KMS-11 (cell line): ENCODE measurements around the gene SRRM2.

Source experiments
- H2AFZ ChIP-seq: fragments of 200-600 bp; sonication (generic); 2 replicates; pipeline ENCODE4 v1.6.1; 2016; ENCODE audit warnings: antibody characterized with exemption, mixed run types, low read depth
- H3K27ac ChIP-seq: fragments of 200-600 bp; sonication (generic); 2 replicates; pipeline ENCODE4 v1.6.1; 2016; ENCODE audit warnings: mild to moderate bottlenecking, mixed run types
- H3K27me3 ChIP-seq: fragments of 200-600 bp; sonication (generic); 2 replicates; pipeline ENCODE4 v1.6.1; 2017; ENCODE audit warnings: mild to moderate bottlenecking, low read depth, mixed run types, moderate library complexity; ENCODE audit not compliant: insufficient read depth
- H3K36me3 ChIP-seq: fragments of 200-600 bp; sonication (generic); 2 replicates; pipeline ENCODE4 v1.6.1; 2017; ENCODE audit warnings: mild to moderate bottlenecking, mixed run types; ENCODE audit not compliant: insufficient read depth
- H3K4me1 ChIP-seq: fragments of 200-600 bp; sonication (generic); 2 replicates; pipeline ENCODE4 v1.6.1; 2016; ENCODE audit warnings: mild to moderate bottlenecking, low read depth, mixed run types; ENCODE audit not compliant: poor library complexity, severe bottlenecking
- H3K4me2 ChIP-seq: fragments of 200-600 bp; sonication (generic); 2 replicates; pipeline ENCODE4 v1.7.0; 2016; ENCODE audit warnings: mild to moderate bottlenecking, mixed run types
- H3K4me3 ChIP-seq: fragments of 200-600 bp; sonication (generic); IDR thresholded peaks from 2 replicates; pipeline ENCODE4 v1.6.1; 2017; ENCODE audit warnings: low read depth, low read length, mixed read lengths; ENCODE audit not compliant: insufficient read depth
- H3K79me2 ChIP-seq: fragments of 200-600 bp; sonication (generic); 2 replicates; pipeline ENCODE4 v1.6.1; 2016; ENCODE audit warnings: low read depth, mixed run types; ENCODE audit not compliant: insufficient read depth
- H3K9ac ChIP-seq: fragments of 200-600 bp; sonication (generic); 2 replicates; pipeline ENCODE4 v1.6.1; 2016; ENCODE audit warnings: mild to moderate bottlenecking, mixed run types
- H4K20me1 ChIP-seq: fragments of 200-600 bp; sonication (generic); 2 replicates; pipeline ENCODE4 v1.6.1; 2016; ENCODE audit warnings: mild to moderate bottlenecking, mixed run types; ENCODE audit not compliant: insufficient read depth
- TF ChIP-seq, protein P1 (sequence below): fragments of 200-600 bp; sonication (generic); conservative IDR thresholded peaks from 2 replicates; pipeline ENCODE4 v1.6.1; 2017; ENCODE audit warnings: low read depth, mild to moderate bottlenecking, antibody characterized with exemption, low read length, moderate library complexity, mixed read lengths

The SRRM2 gene

DNA sequence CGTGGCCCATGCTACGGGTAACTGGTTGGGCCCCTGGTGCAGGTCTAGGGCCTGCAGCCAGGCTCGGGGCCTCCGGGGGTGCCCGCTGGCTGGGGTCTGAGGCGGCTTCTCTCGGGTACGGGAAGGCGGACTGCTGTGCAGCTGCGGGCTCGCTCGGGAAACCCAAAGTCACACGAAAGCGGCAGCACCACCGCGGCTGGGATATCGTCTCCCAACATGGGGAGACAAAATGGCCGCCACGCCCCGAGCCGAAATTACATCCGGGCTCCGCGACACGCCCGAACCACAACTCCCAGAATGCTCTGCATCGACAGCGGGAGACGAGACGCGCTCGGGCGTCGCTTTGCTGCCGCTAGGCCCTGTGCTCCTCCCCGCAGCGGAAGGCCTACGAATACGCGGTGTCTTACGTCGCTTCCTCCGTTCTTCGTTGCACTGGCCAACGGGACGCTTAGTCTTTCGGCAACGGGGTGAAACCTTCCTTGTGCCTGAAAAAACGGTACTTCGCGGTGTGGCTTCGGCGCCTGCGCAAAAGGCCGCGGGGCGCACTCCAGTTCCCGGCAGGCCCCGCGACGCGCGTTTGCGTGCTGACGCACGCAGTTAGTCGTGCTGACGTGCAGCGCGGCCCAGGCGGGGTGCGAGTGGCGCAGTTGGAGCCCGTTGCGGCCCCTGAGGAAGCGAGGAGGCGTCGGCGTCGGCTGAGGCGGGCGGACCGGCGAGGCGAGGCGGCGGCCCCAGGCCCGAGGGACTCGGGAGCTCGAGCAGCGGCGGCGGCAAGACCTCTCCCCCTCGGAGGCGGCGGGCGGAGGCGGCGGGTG lies at the start of gene SRRM2:
TSS of gene SRRM2 (plus strand) at position 604 of the 815 bp plus-strand sequence. CDS start 3,727 bp downstream, outside the sequence.
- Histone ChIP-seq H3K79me2 (peaks cover 44% of the 10 kb centered on the region), H2AFZ (peak within 1 kb of the TSS; percentile 80)

DNA sequence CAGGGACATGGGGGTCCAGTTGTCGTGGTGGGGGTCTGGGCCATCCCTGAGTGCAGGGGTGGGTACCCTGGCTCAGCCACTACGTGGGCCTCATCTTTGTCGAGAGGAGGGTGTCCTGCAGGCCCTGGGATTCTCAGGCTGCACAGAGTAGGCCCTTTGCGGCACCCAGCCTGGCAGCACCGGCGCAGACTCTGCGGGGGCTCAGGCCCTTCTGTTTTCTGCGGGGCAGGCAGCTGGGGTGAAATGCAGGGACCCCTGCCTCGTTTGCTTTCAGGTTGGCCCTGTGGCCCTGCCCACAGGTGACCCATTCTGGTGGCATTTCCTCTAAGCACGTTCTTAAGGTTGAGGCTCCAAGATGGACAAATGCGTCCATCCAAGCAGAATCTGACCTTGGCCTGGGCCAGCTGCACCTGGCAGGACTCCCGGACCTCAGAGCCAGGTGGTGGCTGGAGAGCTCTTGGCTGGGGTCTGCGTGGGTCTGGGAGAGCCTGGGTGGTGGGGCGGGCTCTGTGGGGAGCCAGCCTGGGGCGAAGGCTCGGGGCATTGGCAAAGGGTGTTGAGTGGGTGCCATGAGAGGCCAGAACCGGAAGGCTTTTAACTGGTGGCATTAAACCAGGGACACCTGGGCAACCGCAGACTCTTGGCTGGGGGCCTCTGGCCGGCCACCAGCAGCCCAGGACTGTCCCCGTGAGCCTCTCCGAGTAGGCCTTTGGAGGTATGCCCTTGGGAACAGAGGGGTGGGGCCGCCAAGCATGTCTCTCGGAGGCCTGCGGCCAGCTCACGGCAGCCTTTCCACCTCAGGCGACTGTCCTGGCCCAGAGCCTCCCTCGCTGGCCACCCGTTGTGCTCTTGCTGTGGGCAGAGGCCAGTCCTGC lies 49.3 kb upstream of the SRRM2 start:
- TF ChIP-seq, protein P1, sequence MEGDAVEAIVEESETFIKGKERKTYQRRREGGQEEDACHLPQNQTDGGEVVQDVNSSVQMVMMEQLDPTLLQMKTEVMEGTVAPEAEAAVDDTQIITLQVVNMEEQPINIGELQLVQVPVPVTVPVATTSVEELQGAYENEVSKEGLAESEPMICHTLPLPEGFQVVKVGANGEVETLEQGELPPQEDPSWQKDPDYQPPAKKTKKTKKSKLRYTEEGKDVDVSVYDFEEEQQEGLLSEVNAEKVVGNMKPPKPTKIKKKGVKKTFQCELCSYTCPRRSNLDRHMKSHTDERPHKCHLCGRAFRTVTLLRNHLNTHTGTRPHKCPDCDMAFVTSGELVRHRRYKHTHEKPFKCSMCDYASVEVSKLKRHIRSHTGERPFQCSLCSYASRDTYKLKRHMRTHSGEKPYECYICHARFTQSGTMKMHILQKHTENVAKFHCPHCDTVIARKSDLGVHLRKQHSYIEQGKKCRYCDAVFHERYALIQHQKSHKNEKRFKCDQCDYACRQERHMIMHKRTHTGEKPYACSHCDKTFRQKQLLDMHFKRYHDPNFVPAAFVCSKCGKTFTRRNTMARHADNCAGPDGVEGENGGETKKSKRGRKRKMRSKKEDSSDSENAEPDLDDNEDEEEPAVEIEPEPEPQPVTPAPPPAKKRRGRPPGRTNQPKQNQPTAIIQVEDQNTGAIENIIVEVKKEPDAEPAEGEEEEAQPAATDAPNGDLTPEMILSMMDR: no peak
- Histone ChIP-seq H3K4me1 (no peaks in the 10 kb centered on the region), H3K36me3 (no peaks in the 10 kb centered on the region), H3K4me2 (no peak overlapping the region), H3K9ac (no peak overlapping the region), H3K4me3 (no peak overlapping the region), H3K27me3 (no peaks in the 10 kb centered on the region), H4K20me1 (no peaks in the 10 kb centered on the region), H3K79me2 (no peaks in the 10 kb centered on the region), H3K27ac (no peak overlapping the region), H2AFZ (no peak overlapping the region)

More for the DNA sequence above, at the start of gene SRRM2:
- H4K20me1 ChIP-seq: peaks cover 38% of the 10 kb centered on the region
- peaks cover 4% of the 10 kb centered on the region; the same call in 1 of the 2 replicates for H3K36me3 ChIP-seq
- TF ChIP-seq, protein P1: no peak
- H3K4me1 ChIP-seq: peaks cover 29% of the 10 kb centered on the region
- H3K4me3 ChIP-seq: no peak within 1 kb of the TSS
- peak within 1 kb of the TSS; percentile 97 for H3K9ac ChIP-seq
- H3K4me2 ChIP-seq: peak within 1 kb of the TSS; percentile 87
- H3K27me3 ChIP-seq: no peaks in the 10 kb centered on the region
- peak within 1 kb of the TSS; percentile 98 for H3K27ac ChIP-seq

DNA sequence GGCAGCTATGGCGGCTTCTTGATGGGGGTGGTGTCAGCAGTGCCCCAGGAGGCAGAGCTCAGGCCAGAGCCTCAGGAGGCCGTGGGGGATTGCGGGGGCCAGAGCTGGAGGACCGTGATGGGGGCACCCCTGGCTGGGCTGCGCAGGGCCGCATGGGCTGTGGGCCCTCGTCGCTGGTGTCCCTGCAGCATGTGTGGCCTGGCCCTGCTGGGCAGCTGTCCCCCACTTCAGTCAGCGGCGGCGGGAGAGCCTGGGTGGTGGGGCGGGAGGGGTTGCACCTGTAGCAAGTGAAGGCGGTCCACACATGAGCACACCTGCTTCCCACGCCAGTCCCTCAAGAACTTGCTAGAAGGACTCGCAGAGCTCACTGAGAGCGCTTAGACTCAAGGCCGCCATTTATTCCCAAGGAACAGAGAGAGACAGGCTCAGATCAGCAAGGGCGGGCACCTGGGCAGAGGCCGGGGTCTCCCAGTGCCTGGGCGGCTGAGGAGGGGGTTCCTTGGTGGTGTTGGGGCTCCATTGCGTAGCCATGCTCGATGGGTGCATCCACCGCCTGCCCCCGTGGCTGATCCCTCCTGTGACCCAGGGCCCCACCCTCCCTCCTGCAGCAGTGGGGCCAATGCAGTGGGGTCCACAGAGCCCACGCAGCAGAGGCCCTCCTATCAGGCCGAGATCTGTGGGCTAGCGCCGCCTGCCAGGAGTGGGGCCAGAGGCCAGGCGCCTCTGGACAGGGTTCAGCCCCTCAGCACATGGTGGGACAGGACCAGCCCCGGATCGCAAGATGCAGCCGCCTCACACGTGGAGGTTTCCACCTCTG lies 48.1 kb upstream of the SRRM2 start:
- Histone ChIP-seq H3K79me2 (no peaks in the 10 kb centered on the region), H3K27ac (no peak overlapping the region), H3K4me2 (no peak overlapping the region), H2AFZ (no peak overlapping the region), H3K9ac (no peak overlapping the region), H3K4me3 (no peak overlapping the region), H3K27me3 (no peaks in the 10 kb centered on the region), H4K20me1 (no peaks in the 10 kb centered on the region), H3K36me3 (no peaks in the 10 kb centered on the region), H3K4me1 (no peaks in the 10 kb centered on the region)
- TF ChIP-seq, protein P1: no peak

DNA sequence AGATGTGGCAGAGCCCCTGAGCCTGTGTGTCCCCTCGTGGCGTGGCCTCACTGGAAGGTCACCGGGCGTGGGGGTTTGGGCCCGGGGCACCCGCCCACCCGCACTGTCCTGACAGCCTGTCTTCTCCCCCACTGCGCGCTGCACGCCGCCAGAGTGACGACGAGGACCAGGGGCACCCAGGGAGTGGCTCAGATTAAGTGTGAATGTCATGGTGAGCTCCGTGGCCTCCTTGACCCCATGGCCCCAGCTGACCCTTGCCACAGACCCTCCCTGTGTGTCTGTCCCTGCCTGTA lies 47.5 kb upstream of the SRRM2 start:
- no peaks in the 10 kb centered on the region for H3K36me3 ChIP-seq
- H3K27me3 ChIP-seq: no peaks in the 10 kb centered on the region
- TF ChIP-seq, protein P1: no peak
- no peak overlapping the region for H3K4me2 ChIP-seq
- no peaks in the 10 kb centered on the region for H3K4me1 ChIP-seq
- H4K20me1 ChIP-seq: no peaks in the 10 kb centered on the region
- no peak overlapping the region for H2AFZ ChIP-seq
- no peak overlapping the region for H3K9ac ChIP-seq
- H3K79me2 ChIP-seq: no peaks in the 10 kb centered on the region
- no peak overlapping the region for H3K27ac ChIP-seq
- no peak overlapping the region for H3K4me3 ChIP-seq
